H9 (cell line): Measurements from ENCODE around the gene HSPG2. TPM values are rescaled to one million over a fixed set of nuclear protein-coding genes. Genes with fewer than 3 reads are reported as not detected.
A peak's percentile ranks its signal among the peaks of the same experiment; 100 is the strongest.

ENCODE experiments used
- DNase-seq: peaks from one replicate; pipeline ENCODE4 v3.0.0-alpha.2; 2017
- H2AFZ ChIP-seq: one replicate; pipeline ENCODE4 v1.6.1; 2013; ENCODE audit warnings: mild to moderate bottlenecking, low read length, control low read depth, moderate library complexity
- H2AK5ac ChIP-seq: 2 replicates; pipeline ENCODE4 v1.6.1; 2013; ENCODE audit warnings: low read length, control low read depth, mixed read lengths; ENCODE audit not compliant: insufficient read length
- H2BK120ac ChIP-seq: one replicate; pipeline ENCODE4 v1.6.1; 2013; ENCODE audit warnings: low read depth, mild to moderate bottlenecking, low read length, control low read depth, inconsistent platforms; ENCODE audit not compliant: poor library complexity, severe bottlenecking
- H2BK12ac ChIP-seq: 2 replicates; pipeline ENCODE4 v1.6.1; 2013; ENCODE audit warnings: low read length, control low read depth, mixed read lengths, low read depth; ENCODE audit not compliant: insufficient read length
- H2BK15ac ChIP-seq: 2 replicates; pipeline ENCODE4 v1.6.1; 2013; ENCODE audit warnings: low read depth, low read length, control low read depth
- H2BK20ac ChIP-seq: one replicate; pipeline ENCODE4 v1.6.1; 2013; ENCODE audit warnings: low read depth, mild to moderate bottlenecking, low read length, control low read depth, inconsistent platforms; ENCODE audit not compliant: poor library complexity, severe bottlenecking
- H2BK5ac ChIP-seq: 2 replicates; pipeline ENCODE4 v1.6.1; 2013; ENCODE audit warnings: low read length, control low read depth, mixed read lengths; ENCODE audit not compliant: insufficient read length
- H3K14ac ChIP-seq: 2 replicates; pipeline ENCODE4 v1.6.1; 2013; ENCODE audit warnings: low read length, control low read depth; ENCODE audit not compliant: insufficient read depth
- H3K18ac ChIP-seq: 2 replicates; pipeline ENCODE4 v1.6.1; 2013; ENCODE audit warnings: low read depth, mild to moderate bottlenecking, mixed read lengths, low read length, control low read depth; ENCODE audit not compliant: insufficient read length
- H3K23ac ChIP-seq: 2 replicates; pipeline ENCODE4 v1.6.1; 2013; ENCODE audit warnings: low read length, control low read depth, mixed read lengths, low read depth; ENCODE audit not compliant: insufficient read length
- H3K23me2 ChIP-seq: 2 replicates; pipeline ENCODE4 v1.6.1; 2013; ENCODE audit warnings: low read depth, mild to moderate bottlenecking, mixed read lengths, low read length, control low read depth; ENCODE audit not compliant: insufficient read length, poor library complexity, severe bottlenecking
- H3K27ac ChIP-seq: 2 replicates; pipeline ENCODE4 v1.5.1; 2013; ENCODE audit warnings: low read length, control low read depth, mixed read lengths, low read depth; ENCODE audit not compliant: insufficient read length
- H3K27me3 ChIP-seq: 2 replicates; pipeline ENCODE4 v1.6.1; 2013; ENCODE audit warnings: low read length, control low read depth, inconsistent platforms; ENCODE audit not compliant: insufficient read depth
- H3K4ac ChIP-seq: 2 replicates; pipeline ENCODE4 v1.6.1; 2013; ENCODE audit warnings: low read depth, mild to moderate bottlenecking, control low read depth, inconsistent platforms, low read length, moderate library complexity
- H3K4me1 ChIP-seq: 2 replicates; pipeline ENCODE4 v1.6.1; 2013; ENCODE audit warnings: low read length, control low read depth, inconsistent platforms; ENCODE audit not compliant: insufficient read depth
- H3K4me2 ChIP-seq: 2 replicates; pipeline ENCODE4 v1.6.1; 2013; ENCODE audit warnings: low read length, control low read depth, mixed read lengths; ENCODE audit not compliant: insufficient read length, insufficient read depth
- H3K56ac ChIP-seq: 2 replicates; pipeline ENCODE4 v1.6.1; 2013; ENCODE audit warnings: low read depth, mild to moderate bottlenecking, mixed read lengths, low read length, control low read depth; ENCODE audit not compliant: insufficient read length
- H3K79me1 ChIP-seq: 2 replicates; pipeline ENCODE4 v1.6.1; 2013; ENCODE audit warnings: low read depth, mild to moderate bottlenecking, moderate library complexity, low read length, control low read depth, inconsistent platforms; ENCODE audit not compliant: insufficient read depth, poor library complexity, severe bottlenecking
- H3K79me2 ChIP-seq: 2 replicates; pipeline ENCODE4 v1.6.1; 2013; ENCODE audit warnings: low read length, control low read depth, inconsistent platforms; ENCODE audit not compliant: insufficient read depth
- H3K9ac ChIP-seq: 2 replicates; pipeline ENCODE4 v1.6.1; 2013; ENCODE audit warnings: low read length, control low read depth, mixed read lengths; ENCODE audit not compliant: insufficient read length; ENCODE audit errors: extremely low read depth
- H3K9me3 ChIP-seq: one replicate; pipeline ENCODE4 v1.6.1; 2013; ENCODE audit warnings: low read depth, low read length, inconsistent platforms; ENCODE audit not compliant: control insufficient read depth
- H3T11ph ChIP-seq: one replicate; pipeline ENCODE4 v1.6.1; 2013; ENCODE audit warnings: mild to moderate bottlenecking, low read length, control low read depth, inconsistent platforms
- H4K20me1 ChIP-seq: one replicate; pipeline ENCODE4 v1.6.1; 2013; ENCODE audit not compliant: control insufficient read depth, insufficient read length, insufficient read depth
- H4K5ac ChIP-seq: 2 replicates; pipeline ENCODE4 v1.6.1; 2013; ENCODE audit warnings: low read depth, mild to moderate bottlenecking, mixed read lengths, low read length, control low read depth; ENCODE audit not compliant: insufficient read length
- H4K8ac ChIP-seq: replicated peaks from 2 replicates; pipeline ENCODE4 v1.6.1; 2013; ENCODE audit warnings: low read length, control low read depth, mixed read lengths, low read depth; ENCODE audit not compliant: insufficient read length
- H4K91ac ChIP-seq: 2 replicates; pipeline ENCODE4 v1.6.1; 2013; ENCODE audit warnings: low read depth, mild to moderate bottlenecking, moderate library complexity, mixed read lengths, low read length, control low read depth; ENCODE audit not compliant: insufficient read length
- H3K27ac Mint-ChIP-seq, 3 experiments: 2 replicates in 2 of 3; 3 replicates in 1 of 3; pipeline ENCODE4 v1.8.0; 2020 to 2021; ENCODE audit warnings: mixed read lengths in 3 of 3, mild to moderate bottlenecking in 1 of 3, moderate library complexity in 1 of 3
- H3K27me3 Mint-ChIP-seq: 2 replicates; pipeline ENCODE4 v1.8.0; 2021; ENCODE audit warnings: low read depth, mild to moderate bottlenecking, moderate library complexity, mixed read lengths
- H3K36me3 Mint-ChIP-seq, 3 experiments: 2 replicates in 2 of 3; 3 replicates in 1 of 3; pipeline ENCODE4 v1.8.0; 2020 to 2021; ENCODE audit warnings: low read depth in 3 of 3, mixed read lengths in 3 of 3; ENCODE audit not compliant: insufficient read depth in 1 of 3
- H3K4me1 Mint-ChIP-seq, 2 experiments: 2 replicates each; pipeline ENCODE4 v1.8.0; 2020; ENCODE audit warnings: mixed read lengths in 2 of 2
- H3K4me3 Mint-ChIP-seq, 2 experiments: 2 replicates in 1 of 2; 3 replicates in 1 of 2; pipeline ENCODE4 v1.8.0; 2020 to 2021; ENCODE audit warnings: mild to moderate bottlenecking in 2 of 2, mixed read lengths in 2 of 2, moderate library complexity in 1 of 2
- H3K9me3 Mint-ChIP-seq, 2 experiments: 2 replicates in 1 of 2; 3 replicates in 1 of 2; pipeline ENCODE4 v1.8.0; 2020; ENCODE audit warnings: mild to moderate bottlenecking in 2 of 2, mixed read lengths in 2 of 2, moderate library complexity in 1 of 2
- CTCF ChIP-seq: fragments of 200-600 bp; sonication (generic); conservative IDR thresholded peaks from 3 replicates; pipeline ENCODE4 v1.8.0; 2021; ENCODE audit warnings: antibody characterized with exemption, mild to moderate bottlenecking
- WGBS: extraction: QIAGEN DNeasy Blood & Tissue Kit; methylation state at CpG from one replicate; pipeline ENCODE4 v1.1.7; 2013; ENCODE audit warnings: missing lambda C conversion rate, low lambda C conversion rate, mixed read lengths; ENCODE audit not compliant: insufficient read length; ENCODE audit errors: extremely low coverage; 5-methylcytosine and 5-hydroxymethylcytosine counted together
- total RNA-seq: library from RNA; stranded (reverse); gene quantifications from 2 replicates; pipeline ENCODE4 v1.2.1, GENCODE V29; 2021

HSPG2 gene
- total RNA-seq, 1 experiment from 2014 or later, result 90.0 TPM

- no peak overlapping the region for H2BK15ac ChIP-seq
- no peak overlapping the region for H3K56ac ChIP-seq
- H3K4me1 ChIP-seq, result no peaks in the 10 kb centered on the region
- no peak overlapping the region for H3K18ac ChIP-seq
- H3K27me3 ChIP-seq, result no peaks in the 10 kb centered on the region
- no peak overlapping the region for H3K27ac ChIP-seq
- H3K9me3 ChIP-seq, result no peaks in the 10 kb centered on the region
- no peak for TF ChIP-seq CTCF
- no peak overlapping the region for H4K91ac ChIP-seq
- no peaks in the 10 kb centered on the region for H3K79me1 ChIP-seq
- H4K5ac ChIP-seq, result no peak overlapping the region
- no peak overlapping the region for H2BK120ac ChIP-seq
- H3K4me2 ChIP-seq, result no peak overlapping the region
- H3K4ac ChIP-seq, result no peak overlapping the region
- peak overlapping the region in 2 of 3 experiments; percentile 52 to 54; a peak in 3 of 7 replicates for H3K27ac Mint-ChIP-seq
- H3T11ph ChIP-seq, result no peak overlapping the region
- no peak overlapping the region for H4K8ac ChIP-seq
- no CpG with 5 or more reads among the region's 14 CpGs for WGBS
- H2BK20ac ChIP-seq, result no peak overlapping the region
- no peak overlapping the region for H3K23ac ChIP-seq
- no peak overlapping the region for H3K9ac ChIP-seq
- no peak overlapping the region for H2AFZ ChIP-seq
- H3K4me3 Mint-ChIP-seq, result no peak overlapping the region
- no peaks in the 10 kb centered on the region for H4K20me1 ChIP-seq
- no peak overlapping the region for H3K14ac ChIP-seq
- no peak overlapping the region for H2BK12ac ChIP-seq
- DNase-seq, result no peak
- no peaks in the 10 kb centered on the region for H3K23me2 ChIP-seq
- peaks cover 26 to 70% (median 69%) of the 10 kb centered on the region in 3 experiments; a peak in 6 of 7 replicates for H3K36me3 Mint-ChIP-seq
- no peaks in the 10 kb centered on the region for H3K79me2 ChIP-seq
- no peaks in the 10 kb centered on the region for H3K9me3 Mint-ChIP-seq
- H2BK5ac ChIP-seq, result no peak overlapping the region
- no peak overlapping the region for H2AK5ac ChIP-seq
- H3K4me1 Mint-ChIP-seq, result no peaks in the 10 kb centered on the region
- H3K27me3 Mint-ChIP-seq, result no peaks in the 10 kb centered on the region
Observed at GRCh38 chr1:21857142-21857839, 79.8 kb downstream of the HSPG2 start.
